NCI-H526 treated with DMSO at 0.1 percent for 48 hours (cell line): Measurements from ENCODE around the gene MTRF1L.
A peak's percentile ranks its signal among the peaks of the same experiment; 100 is the strongest.

Experiments
- DNase-seq: peaks from one replicate; lab custom pipeline; 2025; lab: John Stamatoyannopoulos, UW

Gene MTRF1L

GRCh38 chr6:153002613-153003365 lies at the start of gene MTRF1L:
Gene MTRF1L, minus strand, starts transcription at chr6:153002709. Its CDS starts 24 bp downstream, at chr6:153002685.
- peak; percentile 91 for DNase-seq

GRCh38 chr6:153051801-153052200 lies 49.3 kb upstream of the MTRF1L start:
- DNase-seq, result no peak

DNA sequence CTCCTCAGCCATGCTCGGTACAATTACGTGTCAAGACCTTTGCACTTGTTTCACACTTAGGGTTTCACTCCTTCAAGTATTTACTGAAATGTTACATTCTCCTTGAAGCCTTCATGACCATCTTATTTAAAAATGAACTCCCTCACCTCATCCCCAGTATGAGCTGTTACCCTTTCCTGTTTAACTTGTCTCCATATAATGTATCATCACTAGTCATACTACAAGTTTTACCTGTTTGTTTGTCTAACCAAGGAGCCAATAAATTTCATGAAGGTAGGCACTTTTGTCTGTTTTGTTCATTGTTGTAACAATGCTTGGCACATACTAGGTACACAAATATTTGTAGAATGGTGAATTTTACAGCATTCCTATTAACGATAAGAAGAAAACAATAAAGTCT lies 46.1 kb upstream of the MTRF1L start:
- DNase-seq, result no peak

- no peak for DNase-seq
Observed at GRCh38 chr6:153047386-153047785, 44.9 kb upstream of the MTRF1L start.

DNA sequence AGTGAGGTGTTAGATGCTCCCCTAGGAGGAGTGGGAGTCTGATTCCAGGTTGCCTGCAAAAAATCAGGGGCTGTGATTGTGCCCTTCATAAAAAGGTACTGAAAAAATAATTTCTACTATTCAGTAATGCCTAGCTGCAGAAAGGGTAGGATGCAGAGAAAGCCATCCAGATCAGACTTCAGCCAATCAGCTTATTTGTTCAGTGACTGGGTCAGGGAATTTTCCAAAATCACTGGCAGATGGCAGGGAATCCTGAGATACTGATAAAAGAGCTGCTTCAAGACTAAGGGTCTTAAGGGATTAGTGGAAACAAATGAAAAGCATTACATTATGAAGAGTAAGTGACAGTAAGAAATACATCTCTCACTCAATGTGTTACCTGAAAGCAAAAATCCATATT lies 42.8 kb upstream of the MTRF1L start:
- DNase-seq, result no peak

GRCh38 chr6:153044295-153044694 lies 41.8 kb upstream of the MTRF1L start:
- no peak for DNase-seq

DNA sequence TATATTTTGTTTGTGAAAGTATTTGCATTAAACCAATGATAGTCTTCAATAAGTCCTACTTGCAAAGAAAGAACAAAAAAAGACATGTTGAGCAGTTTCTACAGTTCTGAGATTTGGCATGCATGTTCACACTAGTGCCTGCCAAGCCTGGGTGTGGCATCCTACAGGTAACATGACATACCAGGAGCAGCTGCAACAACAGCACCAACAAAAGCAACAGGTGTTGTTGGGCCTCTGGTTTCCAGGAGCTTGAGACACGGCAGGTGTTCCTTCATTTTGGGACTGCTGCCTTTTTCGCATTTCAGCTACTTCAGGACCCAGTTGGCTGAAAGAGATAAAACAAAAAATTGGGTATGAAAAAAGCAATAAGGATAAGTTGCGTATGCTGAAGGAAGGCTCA lies 41.2 kb upstream of the MTRF1L start:
- DNase-seq, result no peak

- no peak for DNase-seq
Observed at GRCh38 chr6:153038378-153039057, 36.0 kb upstream of the MTRF1L start.

DNA sequence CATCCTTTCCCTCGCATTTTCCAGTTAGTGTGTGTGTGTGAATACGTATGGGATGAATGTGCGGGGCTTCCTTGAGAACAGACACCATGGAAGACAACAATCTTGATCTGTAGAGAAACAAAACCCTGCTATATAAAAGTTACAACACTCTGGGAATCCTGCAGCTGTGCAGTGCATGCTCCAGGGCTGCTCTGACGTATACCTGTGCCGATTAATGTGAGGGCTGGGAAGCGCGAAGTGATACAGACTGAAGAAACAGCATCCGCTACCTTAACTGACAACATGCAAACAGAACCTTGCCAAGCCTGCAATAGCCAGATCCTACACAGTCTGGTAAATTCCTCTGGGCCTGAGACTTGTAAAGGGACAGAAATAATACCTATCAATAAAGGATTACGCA lies 31.6 kb upstream of the MTRF1L start:
- DNase-seq, result no peak

GRCh38 chr6:153032255-153032882 lies 29.9 kb upstream of the MTRF1L start:
- no peak for DNase-seq

GRCh38 chr6:153031335-153031955 lies 28.9 kb upstream of the MTRF1L start:
- no peak for DNase-seq

GRCh38 chr6:153028963-153029362 lies 26.5 kb upstream of the MTRF1L start:
- DNase-seq, result no peak

- no peak for DNase-seq
Observed at GRCh38 chr6:153028286-153028685, 25.8 kb upstream of the MTRF1L start.

GRCh38 chr6:153027480-153027879 lies 25.0 kb upstream of the MTRF1L start:
- no peak for DNase-seq

DNA sequence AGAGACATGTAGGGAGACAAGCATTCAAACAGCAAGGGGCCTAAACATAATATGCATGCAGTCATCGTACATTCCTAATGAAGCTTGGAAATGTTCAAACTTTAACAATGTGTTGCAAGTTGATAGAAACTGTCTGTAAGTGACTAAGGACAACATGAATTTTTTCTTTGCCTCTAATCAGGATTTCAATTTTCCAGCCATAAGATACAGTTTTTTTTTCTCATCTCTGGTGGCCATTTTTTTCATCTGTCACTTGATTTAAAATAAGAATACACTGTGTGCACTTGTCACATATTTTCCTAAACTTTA lies 22.2 kb upstream of the MTRF1L start:
- no peak for DNase-seq

DNA sequence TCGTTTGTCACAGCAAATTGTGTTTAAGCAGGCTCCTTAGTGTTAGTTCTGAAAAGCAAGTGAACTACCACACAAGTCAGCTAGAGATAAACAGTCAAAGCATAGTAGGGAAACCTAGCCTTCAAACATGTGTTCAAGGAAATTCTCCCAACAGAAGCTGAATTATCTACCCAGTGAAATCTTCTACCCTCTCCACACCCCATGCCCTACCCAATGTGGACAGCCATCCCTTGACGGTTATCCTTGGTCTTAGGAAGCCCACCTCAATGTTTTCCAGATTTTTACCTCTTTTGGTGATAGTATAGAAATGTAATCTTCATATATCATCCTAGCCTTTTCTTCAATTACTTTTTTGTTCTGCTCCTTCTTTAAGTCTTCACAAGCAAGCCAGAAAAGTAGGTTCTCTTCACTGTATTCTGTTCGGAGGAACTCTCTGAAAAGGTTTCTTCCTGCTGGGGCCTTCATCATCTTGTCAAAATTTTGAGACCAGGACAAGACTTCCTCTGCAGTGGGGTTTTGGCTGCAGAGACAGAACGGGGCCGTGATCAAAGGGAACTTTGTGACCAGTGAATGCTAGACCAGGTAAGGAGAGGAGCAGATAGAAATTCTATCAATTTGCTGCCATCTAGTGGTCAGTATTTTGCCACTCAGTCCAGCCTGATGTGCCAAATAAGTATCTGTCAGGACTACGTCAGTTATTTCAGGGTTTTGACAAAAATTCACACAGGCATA lies 21.6 kb upstream of the MTRF1L start:
- peak; percentile 48 for DNase-seq

DNA sequence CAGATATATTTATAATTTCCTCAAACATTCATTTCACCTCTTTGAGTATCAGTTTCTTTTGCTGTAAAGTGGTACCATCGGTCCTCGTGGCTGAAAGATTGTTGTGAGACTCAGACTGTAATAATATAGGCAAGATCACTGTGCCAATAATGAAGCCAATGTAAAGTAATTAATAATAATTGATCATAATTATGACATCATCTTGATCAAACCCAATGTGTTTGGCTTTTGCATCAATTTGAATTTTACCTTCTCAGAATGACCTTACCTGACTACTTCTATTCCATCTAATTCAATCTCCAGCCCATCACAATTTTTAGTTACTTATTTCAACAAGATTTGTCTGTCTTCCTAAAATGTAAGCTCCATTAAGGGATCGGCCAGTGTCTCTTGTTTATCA lies 15.8 kb upstream of the MTRF1L start:
- no peak for DNase-seq

DNA sequence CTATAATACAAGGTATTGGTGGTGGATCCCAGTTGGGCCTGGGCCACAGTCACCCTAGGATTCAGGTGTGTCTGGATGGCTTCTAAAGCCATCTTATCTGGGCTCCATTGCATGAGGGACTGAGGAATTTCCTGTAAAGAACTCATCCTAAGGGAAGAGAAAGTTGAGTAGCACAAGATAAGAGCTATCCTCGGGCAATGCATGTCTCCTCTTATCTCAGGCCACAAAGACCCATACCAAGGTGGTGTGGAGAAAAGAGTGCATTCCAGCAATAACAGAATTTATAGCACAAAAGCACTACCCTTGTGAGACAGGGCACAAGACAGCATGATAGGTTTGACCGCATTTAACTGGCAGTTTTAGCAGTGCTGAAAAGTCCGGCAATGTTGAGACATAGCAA lies 14.3 kb upstream of the MTRF1L start:
- DNase-seq, result no peak

DNA sequence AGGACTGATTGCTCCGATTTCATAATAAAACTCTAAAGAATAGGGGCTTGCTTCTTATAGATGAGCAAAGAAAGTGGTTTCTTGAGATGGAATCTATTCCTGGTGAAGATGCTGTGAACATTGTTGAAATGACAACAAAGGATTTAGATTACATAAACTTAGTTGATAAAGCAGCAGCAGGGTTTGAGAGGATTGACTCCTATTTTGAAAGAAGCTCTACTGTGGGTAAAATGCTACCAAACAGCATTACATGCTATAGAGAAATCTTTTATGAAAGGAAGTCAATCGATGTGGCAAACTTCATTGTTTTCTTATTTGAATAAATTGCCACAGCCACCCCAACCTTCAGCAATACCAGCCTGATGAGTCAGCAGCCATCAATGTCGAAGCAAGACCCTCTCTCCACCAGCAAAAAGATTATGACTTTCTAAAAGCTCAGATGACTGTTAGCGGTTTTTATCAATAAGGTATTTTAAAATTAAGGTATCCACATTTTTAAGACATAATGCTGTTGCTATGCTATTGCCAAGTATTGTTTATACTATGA lies 12.7 kb upstream of the MTRF1L start:
- no peak for DNase-seq

DNA sequence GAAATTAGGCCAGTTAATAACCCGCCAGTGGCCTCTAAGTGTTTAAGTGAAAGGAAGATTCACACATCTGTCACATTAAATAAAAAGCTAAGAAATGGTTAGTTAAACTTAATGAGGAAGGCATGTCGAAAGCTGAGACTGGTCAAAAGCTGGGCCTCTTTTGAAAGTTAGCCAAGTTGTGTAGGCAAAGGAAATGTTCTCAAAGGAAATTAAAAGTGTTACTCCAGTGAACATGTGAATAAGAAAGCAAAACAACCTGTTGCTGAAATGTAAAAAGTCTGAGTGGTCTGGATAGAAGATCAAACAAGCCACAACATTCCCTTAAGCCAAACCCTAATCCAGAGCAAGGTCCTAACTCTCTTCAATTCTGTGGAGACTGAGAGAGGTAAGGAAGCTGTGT lies 10.9 kb upstream of the MTRF1L start:
- DNase-seq, result no peak

GRCh38 chr6:153012856-153013255 lies 10.3 kb upstream of the MTRF1L start:
- no peak for DNase-seq

DNA sequence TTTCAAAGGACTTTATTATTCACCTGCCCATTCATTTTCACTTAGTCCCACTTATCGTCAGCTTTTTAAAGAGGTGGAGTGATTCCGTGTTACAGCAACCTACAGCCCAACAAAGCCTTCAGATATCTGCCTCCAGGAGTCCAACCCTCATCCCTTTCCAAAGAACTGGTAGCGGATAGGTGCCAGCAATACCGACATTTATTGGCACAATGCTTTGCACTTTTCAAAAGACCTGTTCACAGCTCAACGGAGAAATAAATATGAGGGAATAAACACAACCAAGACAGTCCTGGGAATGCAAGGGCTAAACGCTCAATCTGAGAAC lies 819 bp upstream of the MTRF1L start:
- no peak for DNase-seq
